ENCODE measurements around the gene CNKSR2.
"Not testable (repeated sequence)": the region's sequence is repeated elsewhere in the genome, so short reads cannot be mapped to it uniquely, and the experiment has no call there.

The CNKSR2 gene

GRCh38 chrX:21457718-21458117, 83.5 kb downstream of the CNKSR2 start:
- DNase-seq = no peak

- no peak for DNase-seq
Measured at GRCh38 chrX:21469071-21469470, 94.9 kb downstream of the CNKSR2 start.

- no peak for DNase-seq
Measured at GRCh38 chrX:21476909-21477308, 102.7 kb downstream of the CNKSR2 start.

GRCh38 chrX:21479695-21480270, 105.6 kb downstream of the CNKSR2 start:
- DNase-seq = peak; percentile 31

GRCh38 chrX:21481761-21482160, 107.5 kb downstream of the CNKSR2 start:
- DNase-seq = no peak

GRCh38 chrX:21484051-21484450, 109.8 kb downstream of the CNKSR2 start:
- not testable (repeated sequence) for DNase-seq

- no peak for DNase-seq
Measured at GRCh38 chrX:21487832-21488231, 113.6 kb downstream of the CNKSR2 start.

GRCh38 chrX:21490341-21490740, 116.1 kb downstream of the CNKSR2 start:
- no peak for DNase-seq

- no peak for DNase-seq
Measured at GRCh38 chrX:21493226-21493830, 119.1 kb downstream of the CNKSR2 start.

GRCh38 chrX:21503593-21503992, 129.4 kb downstream of the CNKSR2 start:
- no peak for DNase-seq

- peak; percentile 0 for DNase-seq
Measured at GRCh38 chrX:21509912-21510311, 135.7 kb downstream of the CNKSR2 start.

GRCh38 chrX:21524008-21524407, 149.8 kb downstream of the CNKSR2 start:
- no peak for DNase-seq

GRCh38 chrX:21528076-21528475, 153.9 kb downstream of the CNKSR2 start:
- peak; percentile 0 for DNase-seq

GRCh38 chrX:21529771-21530170, 155.6 kb downstream of the CNKSR2 start:
- DNase-seq = peak; percentile 0

GRCh38 chrX:21544642-21545041, 170.4 kb downstream of the CNKSR2 start:
- DNase-seq = not testable (repeated sequence)

GRCh38 chrX:21559417-21559816, 185.2 kb downstream of the CNKSR2 start:
- DNase-seq = no peak

- no peak for DNase-seq
Measured at GRCh38 chrX:21565025-21565424, 190.8 kb downstream of the CNKSR2 start.

- DNase-seq = no peak
Measured at GRCh38 chrX:21574793-21575192, 200.6 kb downstream of the CNKSR2 start.

- DNase-seq = no peak
Measured at GRCh38 chrX:21581479-21581878, 207.3 kb downstream of the CNKSR2 start.

- no peak for DNase-seq
Measured at GRCh38 chrX:21586001-21586400, 211.8 kb downstream of the CNKSR2 start.

- no peak for DNase-seq
Measured at GRCh38 chrX:21590012-21590776, 216.0 kb downstream of the CNKSR2 start.

GRCh38 chrX:21606002-21606401, 231.8 kb downstream of the CNKSR2 start:
- no peak for DNase-seq

GRCh38 chrX:21610168-21610567, 235.9 kb downstream of the CNKSR2 start:
- DNase-seq = no peak

GRCh38 chrX:21612154-21612553, 237.9 kb downstream of the CNKSR2 start:
- no peak for DNase-seq
